Chondrocyte (in vitro differentiated cells): ENCODE measurements around the gene RYR2. TPM values are rescaled to one million over a fixed set of nuclear protein-coding genes. Genes with fewer than 3 reads are reported as not detected.

Experiments used
- DNase-seq: peaks from one replicate; pipeline ENCODE4 v3.0.0; 2021; ENCODE audit warnings: mixed read lengths, low spot score
- H3K27ac Mint-ChIP-seq: one replicate; pipeline ENCODE4 v1.8.0; 2021; ENCODE audit warnings: mild to moderate bottlenecking, moderate library complexity, mixed read lengths; ENCODE audit not compliant: unreplicated experiment
- H3K27me3 Mint-ChIP-seq: 2 replicates; pipeline ENCODE4 v1.8.0; 2021; ENCODE audit warnings: low read depth, mixed read lengths
- H3K36me3 Mint-ChIP-seq: 2 replicates; pipeline ENCODE4 v1.8.0; 2021; ENCODE audit warnings: low read depth, mixed read lengths
- H3K4me1 Mint-ChIP-seq: 2 replicates; pipeline ENCODE4 v1.8.0; 2021; ENCODE audit warnings: low read depth, mild to moderate bottlenecking, mixed read lengths
- H3K4me3 Mint-ChIP-seq: one replicate; pipeline ENCODE4 v1.8.0; 2021; ENCODE audit warnings: mild to moderate bottlenecking, moderate library complexity, mixed read lengths; ENCODE audit not compliant: unreplicated experiment
- H3K9me3 Mint-ChIP-seq: 2 replicates; pipeline ENCODE4 v1.8.0; 2021; ENCODE audit warnings: low read depth, mixed read lengths
- CTCF ChIP-seq: fragments of 200-600 bp; sonication (generic); IDR thresholded peaks from 2 replicates; pipeline ENCODE4 v1.5.0; 2021; ENCODE audit warnings: antibody characterized with exemption, mild to moderate bottlenecking, moderate library complexity
- total RNA-seq: library from RNA; stranded (reverse); gene quantifications from 3 replicates; pipeline ENCODE4 v1.2.1, GENCODE V29; 2021

Gene RYR2
- total RNA-seq, 1 donor from 2014 or later, result 0.12 TPM

- no peak for DNase-seq
- Mint-ChIP-seq H3K27me3 (peaks cover 13% of the 10 kb centered on the region), H3K9me3 (no peaks in the 10 kb centered on the region), H3K4me3 (no peak overlapping the region), H3K27ac (no peak overlapping the region), H3K4me1 (no peaks in the 10 kb centered on the region), H3K36me3 (no peaks in the 10 kb centered on the region)
- no peak for TF ChIP-seq CTCF
These were observed 815.5 kb downstream of the RYR2 start for GRCh38 chr1:237857455-237857854.

GRCh38 chr1:237858992-237859391 is 817.0 kb downstream of the RYR2 start:
- Mint-ChIP-seq H3K36me3 (no peaks in the 10 kb centered on the region), H3K9me3 (no peaks in the 10 kb centered on the region), H3K27ac (no peak overlapping the region), H3K4me1 (no peaks in the 10 kb centered on the region), H3K27me3 (peaks cover 9% of the 10 kb centered on the region), H3K4me3 (no peak overlapping the region)
- no peak for DNase-seq
- TF ChIP-seq CTCF, result no peak

- no peak overlapping the region for H3K27ac Mint-ChIP-seq
These were observed 820.0 kb downstream of the RYR2 start for GRCh38 chr1:237861944-237862343.

GRCh38 chr1:237863234-237863633 is 821.2 kb downstream of the RYR2 start:
- no peak overlapping the region for H3K27ac Mint-ChIP-seq
- no peak for DNase-seq
- H3K36me3 Mint-ChIP-seq, result no peaks in the 10 kb centered on the region
- H3K27me3 Mint-ChIP-seq, result peaks cover 6% of the 10 kb centered on the region
- no peaks in the 10 kb centered on the region for H3K9me3 Mint-ChIP-seq
- no peak overlapping the region for H3K4me3 Mint-ChIP-seq
- no peak for TF ChIP-seq CTCF
- peaks cover 8% of the 10 kb centered on the region for H3K4me1 Mint-ChIP-seq

More at GRCh38 chr1:237861944-237862343, 820.0 kb downstream of the RYR2 start:
- Mint-ChIP-seq H3K36me3 (no peaks in the 10 kb centered on the region), H3K9me3 (no peaks in the 10 kb centered on the region), H3K4me1 (peaks cover 8% of the 10 kb centered on the region), H3K4me3 (no peak overlapping the region), H3K27me3 (peaks cover 9% of the 10 kb centered on the region)
- no peak for DNase-seq
- no peak for TF ChIP-seq CTCF

GRCh38 chr1:237864338-237865244 is 822.6 kb downstream of the RYR2 start:
- no peaks in the 10 kb centered on the region for H3K9me3 Mint-ChIP-seq
- peak overlapping the region; percentile 66 for H3K4me3 Mint-ChIP-seq
- peaks cover 8% of the 10 kb centered on the region for H3K4me1 Mint-ChIP-seq
- H3K36me3 Mint-ChIP-seq, result no peaks in the 10 kb centered on the region
- no peak for DNase-seq
- no peak overlapping the region for H3K27ac Mint-ChIP-seq
- H3K27me3 Mint-ChIP-seq, result peaks cover 4% of the 10 kb centered on the region
- peak; percentile 98 for TF ChIP-seq CTCF
